GM18858 (cell line): ENCODE results near the gene IFNL2.

Experiments used
- ATAC-seq: cut with Tn5 transposase; IDR thresholded peaks from one replicate; pipeline ENCODE4 v1.9.1; 2021; ENCODE audit not compliant: unreplicated experiment

The IFNL2 gene

DNA sequence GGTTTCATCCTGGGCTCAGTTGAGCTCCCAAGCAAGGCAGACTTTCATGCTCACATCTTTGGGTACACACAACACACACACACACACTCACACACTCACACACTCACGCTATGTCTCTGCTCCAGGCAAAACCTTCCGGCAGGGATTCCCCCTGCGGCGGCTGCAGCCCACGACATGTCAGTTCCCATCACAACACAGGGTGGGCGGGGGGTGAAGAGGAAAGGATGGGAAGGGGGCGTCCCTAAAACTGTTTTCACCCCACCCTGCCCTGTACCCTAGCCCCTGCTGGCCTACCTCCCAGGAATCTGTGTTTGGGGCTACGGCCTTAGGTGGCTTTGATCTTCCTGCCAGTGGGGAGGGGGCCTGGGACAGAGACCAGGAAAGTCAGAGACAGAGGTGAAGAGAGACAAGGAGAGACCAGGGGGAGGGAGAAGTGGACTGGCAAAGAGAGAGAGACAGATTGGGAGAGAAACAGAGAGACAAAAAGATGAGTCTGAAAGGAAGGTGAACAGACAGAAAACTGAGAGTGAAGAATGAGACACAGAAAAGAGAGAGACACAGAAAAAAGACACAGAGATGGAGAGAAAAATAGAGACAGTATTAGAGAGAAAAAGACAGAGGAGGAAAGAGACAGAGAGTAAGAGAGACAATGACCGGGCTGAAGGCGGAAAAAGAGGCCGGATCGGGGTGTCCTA lies 48.6 kb downstream of the IFNL2 start:
- no peak for ATAC-seq

DNA sequence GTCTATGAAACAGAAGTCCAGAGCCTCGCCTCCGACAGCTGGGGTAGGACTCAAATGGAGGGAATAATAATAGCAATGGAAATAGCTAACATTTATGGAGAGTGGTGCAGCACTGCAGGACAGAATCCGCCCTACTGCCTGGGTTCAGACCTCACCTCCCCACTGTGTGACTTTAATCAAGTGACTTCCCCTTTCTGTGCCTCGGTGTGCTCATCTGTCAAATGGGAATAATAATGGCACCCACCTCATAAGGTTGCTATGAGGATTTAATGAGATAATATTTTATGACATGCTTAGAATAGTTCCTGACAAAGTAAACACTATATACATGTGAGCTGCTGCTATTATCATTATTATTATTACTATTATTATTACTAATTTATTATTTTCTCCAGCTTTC lies 49.3 kb downstream of the IFNL2 start:
- ATAC-seq = no peak

DNA sequence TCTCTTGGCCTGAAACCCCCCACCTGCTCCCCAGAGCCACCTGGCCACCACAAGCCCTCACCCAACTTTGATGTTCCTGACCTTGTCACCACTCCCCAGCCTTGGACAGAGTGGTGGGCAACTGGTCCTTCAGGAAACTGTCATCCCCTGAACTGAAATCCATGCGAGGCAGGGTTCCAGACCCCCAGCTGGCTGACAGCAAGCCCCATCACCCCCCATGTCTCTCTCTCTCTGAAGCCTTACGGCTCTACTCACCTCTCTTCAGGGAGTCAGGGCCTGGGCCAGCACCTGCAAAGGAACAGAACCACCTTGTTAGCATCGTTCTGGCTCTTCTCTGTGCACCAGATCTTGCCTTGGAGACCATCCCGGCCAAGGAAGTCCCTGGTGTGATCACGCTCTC lies 49.9 kb downstream of the IFNL2 start:
- no peak for ATAC-seq

DNA sequence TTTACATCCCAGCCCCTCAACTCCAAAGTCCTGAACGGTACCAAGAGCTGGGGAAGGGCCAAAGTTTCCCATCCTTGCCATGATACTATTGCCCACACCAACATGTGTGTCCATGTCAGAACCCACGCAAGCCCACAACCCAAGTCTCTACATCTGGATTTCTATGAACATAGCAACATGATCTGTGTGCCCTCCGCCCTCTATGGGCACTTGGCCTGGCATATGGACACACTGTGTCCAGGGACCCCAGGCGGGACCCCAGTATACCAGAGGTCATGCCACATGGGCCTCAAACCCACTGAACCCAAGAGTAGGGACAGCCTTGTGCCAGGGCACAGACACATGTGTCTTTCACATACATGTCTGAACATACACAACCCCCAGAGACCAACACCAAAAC lies 50.5 kb downstream of the IFNL2 start:
- ATAC-seq = no peak

DNA sequence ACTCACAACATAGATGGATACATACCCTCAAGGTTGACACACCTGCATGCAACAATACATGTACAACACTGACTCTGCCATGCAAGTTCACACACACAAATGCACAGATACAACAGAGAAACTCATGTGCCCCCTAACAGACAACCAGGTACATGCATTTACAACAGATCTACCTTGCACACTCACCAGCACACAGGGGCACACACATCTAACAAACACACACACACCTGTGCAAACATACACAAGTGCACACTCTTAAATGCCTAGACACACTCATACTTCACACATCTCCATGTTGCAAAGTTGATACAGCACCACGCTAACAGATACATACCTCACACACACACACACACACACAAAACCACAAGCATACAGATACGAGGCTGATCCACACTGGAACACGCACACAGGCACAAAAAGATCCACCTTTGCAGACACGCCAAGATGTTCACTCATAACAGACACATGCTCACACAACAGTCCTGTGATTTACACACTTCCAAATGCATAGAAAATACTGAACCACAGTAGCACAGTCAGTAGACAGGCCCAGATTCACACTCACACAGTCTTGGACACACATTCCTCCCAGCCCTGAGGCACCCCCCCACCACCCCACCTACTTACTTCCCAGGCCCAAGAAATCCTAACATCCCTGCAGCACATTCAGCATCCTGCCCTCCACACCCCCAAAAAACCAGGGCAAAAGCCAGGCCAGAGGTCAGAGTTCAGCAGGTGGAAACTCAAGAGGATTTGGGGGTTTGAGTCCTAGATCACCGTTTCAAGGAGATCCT lies 51.1 kb downstream of the IFNL2 start:
- no peak for ATAC-seq
